Ascending aorta (tissue), 2 donors: Measurements from ENCODE around the gene MINAR1. TPM values are rescaled to one million over a fixed set of nuclear protein-coding genes. Genes with fewer than 3 reads are reported as not detected.

Experiments
- DNase-seq, 2 donors: peaks; one replicate each; pipeline ENCODE4 v3.0.0-alpha.2; 2019; ENCODE audit warnings: low spot score in 2 of 2
- H3K27ac ChIP-seq, 2 donors: fragments of 200-600 bp; sonication (generic); one replicate each; pipeline ENCODE4 v1.5.1; 2016 to 2017; ENCODE audit warnings: mild to moderate bottlenecking in 1 of 2
- H3K27me3 ChIP-seq: fragments of 200-600 bp; sonication (generic); one replicate; pipeline ENCODE4 v1.5.1; 2017
- H3K36me3 ChIP-seq, 2 donors: fragments of 200-600 bp; sonication (generic); one replicate each; pipeline ENCODE4 v1.5.1; 2016
- H3K4me1 ChIP-seq, 2 donors: fragments of 200-600 bp; sonication (generic); one replicate each; pipeline ENCODE4 v1.5.1; 2016 to 2017; ENCODE audit warnings: mild to moderate bottlenecking in 1 of 2
- H3K4me3 ChIP-seq, 2 donors: fragments of 200-600 bp; sonication (generic); one replicate each; pipeline ENCODE4 v1.5.1; 2016 to 2017; ENCODE audit warnings: mild to moderate bottlenecking in 1 of 2
- H3K9me3 ChIP-seq, 2 donors: fragments of 200-600 bp; sonication (generic); one replicate each; pipeline ENCODE4 v1.5.1; 2016
- intact Hi-C: fragments of 100-400 bp; cut with DNase I; formaldehyde crosslinking; loops from one replicate; pipeline ENCODE4 v1.15.1; 2023
- total RNA-seq: library from RNA; depleted of rRNA; stranded (reverse); fragments of >200 nt; gene quantifications from one replicate; pipeline ENCODE4 v1.1.0, GENCODE V29; 2016
- TF ChIP-seq, protein P1 (sequence below), 3 experiments: fragments of 200-600 bp in 2 of 3; fragments of 450-650 bp in 1 of 3; sonication (generic) in 2 of 3; IDR thresholded peaks; one replicate each; pipeline ENCODE4 v1.5.1; 2016 to 2019; ENCODE audit warnings: antibody characterized with exemption in 3 of 3, mild to moderate bottlenecking in 1 of 3, moderate library complexity in 1 of 3

MINAR1 gene
- total RNA-seq, 1 donor from 2014 or later = 0.21 TPM

DNA sequence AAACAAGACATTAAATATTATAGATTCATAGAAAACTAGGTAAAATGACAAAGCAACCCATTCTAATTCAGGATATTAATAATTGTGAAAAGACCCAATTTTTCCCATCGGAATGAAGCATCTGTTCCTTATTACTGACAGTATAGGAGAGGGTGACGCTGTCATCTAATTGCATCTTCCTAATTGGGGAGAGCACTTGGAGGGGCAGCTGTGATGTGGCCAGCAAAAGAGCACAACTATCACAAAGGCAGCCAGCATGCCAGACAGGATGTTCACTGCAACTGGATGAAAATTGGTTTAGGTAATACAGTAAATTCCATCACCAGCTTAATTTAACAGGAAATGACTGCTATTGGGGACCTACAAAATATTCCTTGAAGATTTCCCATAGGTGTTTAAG, 21.9 kb upstream of the MINAR1 start:
- no peak overlapping the region for H3K27ac ChIP-seq
- no peak for DNase-seq
- H3K4me1 ChIP-seq = no peaks in the 10 kb centered on the region
- no peaks in the 10 kb centered on the region for H3K27me3 ChIP-seq
- intact Hi-C loops = no loop called here
- no peak overlapping the region for H3K4me3 ChIP-seq
- no peaks in the 10 kb centered on the region for H3K36me3 ChIP-seq
- H3K9me3 ChIP-seq = no peaks in the 10 kb centered on the region
- TF ChIP-seq, protein P1, sequence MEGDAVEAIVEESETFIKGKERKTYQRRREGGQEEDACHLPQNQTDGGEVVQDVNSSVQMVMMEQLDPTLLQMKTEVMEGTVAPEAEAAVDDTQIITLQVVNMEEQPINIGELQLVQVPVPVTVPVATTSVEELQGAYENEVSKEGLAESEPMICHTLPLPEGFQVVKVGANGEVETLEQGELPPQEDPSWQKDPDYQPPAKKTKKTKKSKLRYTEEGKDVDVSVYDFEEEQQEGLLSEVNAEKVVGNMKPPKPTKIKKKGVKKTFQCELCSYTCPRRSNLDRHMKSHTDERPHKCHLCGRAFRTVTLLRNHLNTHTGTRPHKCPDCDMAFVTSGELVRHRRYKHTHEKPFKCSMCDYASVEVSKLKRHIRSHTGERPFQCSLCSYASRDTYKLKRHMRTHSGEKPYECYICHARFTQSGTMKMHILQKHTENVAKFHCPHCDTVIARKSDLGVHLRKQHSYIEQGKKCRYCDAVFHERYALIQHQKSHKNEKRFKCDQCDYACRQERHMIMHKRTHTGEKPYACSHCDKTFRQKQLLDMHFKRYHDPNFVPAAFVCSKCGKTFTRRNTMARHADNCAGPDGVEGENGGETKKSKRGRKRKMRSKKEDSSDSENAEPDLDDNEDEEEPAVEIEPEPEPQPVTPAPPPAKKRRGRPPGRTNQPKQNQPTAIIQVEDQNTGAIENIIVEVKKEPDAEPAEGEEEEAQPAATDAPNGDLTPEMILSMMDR (IDR thresholded peaks at IDR 0.05) = no peak

DNA sequence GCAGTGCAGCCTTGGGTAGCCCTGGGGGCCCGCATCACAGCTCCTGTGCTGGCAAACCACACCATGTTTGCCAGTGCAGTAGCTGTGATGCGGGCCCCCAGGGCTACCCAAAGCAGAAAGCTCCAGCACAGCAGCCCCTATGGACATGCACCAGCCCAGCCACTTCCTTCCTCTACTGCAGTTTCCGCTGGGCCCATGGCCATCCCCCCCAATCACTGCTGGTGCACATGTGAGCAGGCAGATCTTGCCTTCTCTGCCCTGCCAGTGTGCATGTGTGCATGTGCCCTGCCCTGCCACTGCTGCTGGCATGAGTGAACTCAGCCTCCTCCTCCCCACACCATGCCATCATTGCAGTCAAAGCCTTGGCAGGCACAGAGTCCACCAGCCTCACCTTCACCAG, 20.1 kb upstream of the MINAR1 start:
- Histone ChIP-seq H3K4me1 (no peaks in the 10 kb centered on the region), H3K27ac (no peak overlapping the region), H3K4me3 (no peak overlapping the region), H3K36me3 (no peaks in the 10 kb centered on the region), H3K27me3 (no peaks in the 10 kb centered on the region), H3K9me3 (no peaks in the 10 kb centered on the region)
- intact Hi-C loops = no loop called here
- TF ChIP-seq, protein P1 (IDR thresholded peaks at IDR 0.05) = no peak
- no peak for DNase-seq

DNA sequence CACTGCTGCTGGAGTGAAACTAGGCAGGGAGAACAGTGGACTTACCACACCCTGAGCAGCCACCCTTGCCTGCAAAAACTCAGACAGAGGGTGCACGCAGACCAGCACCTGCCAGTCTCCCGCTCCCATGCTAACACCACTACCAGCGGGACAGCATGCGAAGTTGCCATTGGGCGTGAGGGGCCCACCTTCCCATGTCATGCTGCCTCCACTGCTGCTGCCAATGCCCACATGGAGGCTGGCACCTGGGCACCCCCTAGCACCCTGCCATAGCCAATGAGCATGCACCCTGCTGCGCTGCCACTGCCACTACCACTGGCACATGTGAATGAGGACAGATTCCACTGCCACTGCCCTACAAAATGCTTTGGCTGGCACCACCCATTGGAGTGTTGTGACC, 19.7 kb upstream of the MINAR1 start:
- DNase-seq = no peak
- no peak overlapping the region for H3K27ac ChIP-seq
- no peaks in the 10 kb centered on the region for H3K36me3 ChIP-seq
- H3K27me3 ChIP-seq = no peaks in the 10 kb centered on the region
- H3K4me1 ChIP-seq = no peaks in the 10 kb centered on the region
- intact Hi-C loops = no loop called here
- TF ChIP-seq, protein P1 (IDR thresholded peaks at IDR 0.05) = no peak
- H3K4me3 ChIP-seq = no peak overlapping the region
- H3K9me3 ChIP-seq = no peaks in the 10 kb centered on the region

DNA sequence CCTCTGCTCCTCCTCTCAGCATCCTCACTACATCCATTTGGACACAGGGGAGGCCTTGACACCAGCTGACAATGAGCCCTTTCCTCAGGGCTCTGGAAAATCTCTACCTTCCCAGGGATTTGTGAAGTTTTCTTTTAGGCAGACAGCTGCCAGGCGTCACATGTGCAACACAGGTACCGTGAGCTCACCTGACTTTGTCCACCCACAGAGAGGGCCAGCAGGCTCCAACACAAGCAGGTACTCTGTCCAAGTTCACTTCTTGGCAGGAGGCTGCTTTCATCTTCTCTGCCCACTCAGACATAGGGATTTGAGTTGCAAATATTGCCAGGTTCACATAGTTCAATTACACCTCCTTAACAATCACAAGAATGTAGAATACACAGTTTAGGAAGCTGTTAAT, 15.3 kb upstream of the MINAR1 start:
- H3K27me3 ChIP-seq = no peaks in the 10 kb centered on the region
- no peak for DNase-seq
- H3K4me1 ChIP-seq = no peaks in the 10 kb centered on the region
- no peaks in the 10 kb centered on the region for H3K36me3 ChIP-seq
- intact Hi-C loops = no loop called here
- TF ChIP-seq, protein P1 (IDR thresholded peaks at IDR 0.05) = no peak
- H3K4me3 ChIP-seq = no peak overlapping the region
- H3K27ac ChIP-seq = no peak overlapping the region
- no peaks in the 10 kb centered on the region for H3K9me3 ChIP-seq

DNA sequence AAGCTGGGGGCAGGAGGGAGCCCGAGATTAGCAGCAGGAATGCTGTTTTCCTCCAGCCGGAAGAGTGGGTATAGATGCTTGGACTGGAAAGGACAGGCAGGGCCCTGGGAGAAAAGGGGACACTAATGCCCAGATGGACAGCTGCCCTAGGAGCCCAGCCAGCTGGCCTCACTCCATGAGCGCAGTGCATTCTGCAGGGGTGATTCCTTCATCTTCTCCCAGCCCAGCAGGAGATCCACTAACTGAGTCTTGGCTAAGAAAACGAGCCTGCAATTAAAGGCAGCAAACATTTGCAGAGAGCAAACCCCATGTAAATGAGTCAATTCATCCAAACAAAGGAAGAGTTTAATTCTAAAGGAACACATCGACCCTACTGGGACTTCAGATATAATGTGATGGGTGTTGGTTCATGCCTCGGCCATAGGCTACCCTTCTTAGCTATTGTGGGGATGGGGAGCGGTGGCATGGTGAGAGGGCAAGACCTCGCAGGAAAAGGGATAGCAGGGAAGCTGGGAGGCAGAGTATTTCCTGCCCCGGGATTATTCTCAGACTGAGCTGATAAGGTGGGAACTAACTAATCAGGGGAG, 13.3 kb upstream of the MINAR1 start:
- TF ChIP-seq, protein P1 (IDR thresholded peaks at IDR 0.05) = no peak
- Histone ChIP-seq H3K36me3 (no peaks in the 10 kb centered on the region), H3K27ac (no peak overlapping the region), H3K4me1 (no peaks in the 10 kb centered on the region), H3K4me3 (no peak overlapping the region), H3K9me3 (no peaks in the 10 kb centered on the region), H3K27me3 (no peaks in the 10 kb centered on the region)
- intact Hi-C loops = no loop called here
- no peak for DNase-seq
